Duodenal mucosa (tissue), 2 donors: ENCODE data around the gene VEPH1.

ENCODE experiments used
- H3K27ac ChIP-seq: one replicate; pipeline ENCODE4 v1.7.0; 2013; ENCODE audit warnings: low read depth, low read length
- H3K27me3 ChIP-seq, 2 donors: one replicate each; pipeline ENCODE4 v1.7.0; 2013; ENCODE audit warnings: low read length in 2 of 2, control low read depth in 1 of 2; ENCODE audit not compliant: insufficient read depth in 2 of 2, control insufficient read depth in 1 of 2
- H3K36me3 ChIP-seq, 2 donors: one replicate each; pipeline ENCODE4 v1.7.0; 2013; ENCODE audit warnings: low read length in 2 of 2, control low read depth in 1 of 2; ENCODE audit not compliant: insufficient read depth in 2 of 2, control insufficient read depth in 1 of 2
- H3K4me1 ChIP-seq, 2 donors: one replicate each; pipeline ENCODE4 v1.7.0; 2013; ENCODE audit warnings: low read length in 2 of 2, control low read depth in 1 of 2; ENCODE audit not compliant: insufficient read depth in 2 of 2, control insufficient read depth in 1 of 2
- H3K4me3 ChIP-seq, 2 donors: one replicate each; pipeline ENCODE4 v1.7.0; 2013; ENCODE audit warnings: low read length in 2 of 2, low read depth in 1 of 2
- H3K9ac ChIP-seq, 2 donors: one replicate each; pipeline ENCODE4 v1.7.0; 2013; ENCODE audit warnings: low read length in 2 of 2, low read depth in 1 of 2
- H3K9me3 ChIP-seq, 2 donors: one replicate each; pipeline ENCODE4 v1.7.0; 2013; ENCODE audit warnings: low read length in 2 of 2, control low read depth in 1 of 2; ENCODE audit not compliant: control insufficient read depth in 1 of 2

VEPH1 gene

DNA sequence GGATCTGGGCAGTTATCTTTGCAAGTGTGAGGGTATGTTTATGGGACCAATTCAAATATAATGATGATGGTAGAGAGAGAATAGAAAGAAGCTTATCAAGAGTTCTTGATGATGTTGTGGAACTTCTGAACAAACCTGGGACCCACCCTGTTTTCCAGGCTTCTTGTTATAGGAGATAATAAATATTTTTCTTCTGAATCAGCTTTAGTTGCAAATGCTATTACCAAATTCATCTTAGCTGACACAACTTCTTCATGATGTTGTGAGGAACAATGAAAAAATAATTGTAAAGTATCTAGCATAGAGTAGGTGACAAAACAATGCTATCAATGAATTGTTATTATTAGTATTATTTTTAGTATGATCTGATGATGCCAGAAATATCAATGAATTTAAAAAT lies 110.1 kb downstream of the VEPH1 start:
- Histone ChIP-seq H3K9ac (no peak overlapping the region), H3K9me3 (no peaks in the 10 kb centered on the region), H3K4me3 (no peak overlapping the region), H3K27me3 (no peaks in the 10 kb centered on the region), H3K36me3 (no peaks in the 10 kb centered on the region), H3K27ac (no peak overlapping the region), H3K4me1 (no peaks in the 10 kb centered on the region)

DNA sequence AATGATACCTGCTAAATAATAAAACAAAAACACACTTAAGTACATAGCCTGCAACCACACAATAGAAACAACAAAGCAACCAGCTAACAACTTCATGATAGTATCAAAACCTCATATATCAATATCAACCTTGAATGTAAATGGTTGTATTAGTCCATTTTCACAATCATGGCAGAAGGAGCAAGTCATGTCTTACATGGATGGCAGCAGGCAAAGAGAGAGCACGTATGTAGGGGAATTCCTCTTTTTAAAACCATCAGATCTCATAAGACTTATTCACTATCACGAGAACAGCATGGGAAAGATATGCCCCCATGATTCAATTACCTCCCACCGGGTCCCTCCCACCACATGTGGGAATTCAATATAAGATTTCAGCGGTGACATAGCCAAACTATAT lies 111.1 kb downstream of the VEPH1 start:
- Histone ChIP-seq H3K4me3 (no peak overlapping the region), H3K36me3 (no peaks in the 10 kb centered on the region), H3K4me1 (no peaks in the 10 kb centered on the region), H3K27ac (no peak overlapping the region), H3K9me3 (no peaks in the 10 kb centered on the region), H3K9ac (no peak overlapping the region), H3K27me3 (no peaks in the 10 kb centered on the region)

DNA sequence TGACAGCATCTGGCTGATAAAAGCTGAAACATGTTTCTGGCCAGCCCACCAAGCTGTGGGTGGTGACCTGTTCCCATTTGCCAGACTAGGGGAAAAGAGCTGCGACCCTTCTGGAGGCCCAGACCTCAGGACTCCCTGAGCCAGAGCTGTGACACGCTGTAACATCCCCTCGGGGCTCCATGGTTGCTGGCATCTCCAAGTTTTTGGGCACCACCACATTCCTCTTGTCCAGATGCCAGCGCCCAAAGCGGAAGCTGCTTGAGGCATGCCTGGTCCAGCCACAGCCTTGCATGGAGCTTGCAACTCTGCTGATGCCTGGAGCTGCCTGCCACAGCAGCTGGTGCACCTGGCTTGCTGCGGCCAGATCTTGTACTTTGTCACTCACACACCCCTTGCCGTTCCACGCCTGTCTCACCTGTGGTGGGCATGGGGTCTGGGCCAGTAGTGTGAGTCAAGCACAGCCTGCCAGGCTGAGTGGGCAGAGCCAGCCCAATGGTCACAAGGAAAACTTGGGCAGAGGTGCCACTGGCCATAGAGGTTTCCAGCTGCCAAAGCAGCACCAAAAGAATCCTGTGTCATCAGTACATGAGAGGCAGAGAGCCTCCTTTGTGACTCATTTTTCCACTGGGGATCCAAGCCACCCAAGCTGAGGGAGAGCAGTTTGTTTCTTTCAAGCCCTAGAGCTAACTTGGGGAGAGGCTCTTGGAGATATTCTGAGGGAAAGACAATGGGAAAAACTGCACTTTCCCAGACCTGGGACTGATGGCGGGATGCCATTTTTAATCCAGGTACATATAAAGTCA lies 112.3 kb downstream of the VEPH1 start:
- no peaks in the 10 kb centered on the region for H3K9me3 ChIP-seq
- H3K27ac ChIP-seq = no peak overlapping the region
- H3K9ac ChIP-seq = no peak overlapping the region
- no peak overlapping the region for H3K4me3 ChIP-seq
- H3K4me1 ChIP-seq = no peaks in the 10 kb centered on the region
- H3K27me3 ChIP-seq = no peaks in the 10 kb centered on the region
- H3K36me3 ChIP-seq = no peaks in the 10 kb centered on the region

DNA sequence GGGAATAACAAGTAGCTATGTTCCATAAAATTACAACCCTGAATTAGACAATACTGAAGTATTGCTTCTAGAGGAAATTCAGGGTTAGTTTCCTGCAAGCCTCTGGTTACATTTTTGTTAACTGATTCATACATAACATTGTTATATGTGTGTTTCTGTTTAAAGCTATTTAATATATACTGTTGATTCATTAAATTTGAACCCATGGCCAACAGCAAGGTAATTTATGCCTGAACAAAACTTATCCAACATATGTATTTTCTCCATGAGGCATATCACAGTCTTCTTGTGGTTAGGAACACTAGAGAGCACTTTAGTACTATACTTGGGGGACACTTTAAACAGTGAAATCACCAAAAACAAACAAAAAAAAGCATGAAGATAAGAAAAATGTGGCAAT lies 114.2 kb downstream of the VEPH1 start:
- Histone ChIP-seq H3K4me1 (no peaks in the 10 kb centered on the region), H3K9ac (no peak overlapping the region), H3K27ac (no peak overlapping the region), H3K9me3 (no peaks in the 10 kb centered on the region), H3K4me3 (no peak overlapping the region), H3K27me3 (no peaks in the 10 kb centered on the region), H3K36me3 (no peaks in the 10 kb centered on the region)

DNA sequence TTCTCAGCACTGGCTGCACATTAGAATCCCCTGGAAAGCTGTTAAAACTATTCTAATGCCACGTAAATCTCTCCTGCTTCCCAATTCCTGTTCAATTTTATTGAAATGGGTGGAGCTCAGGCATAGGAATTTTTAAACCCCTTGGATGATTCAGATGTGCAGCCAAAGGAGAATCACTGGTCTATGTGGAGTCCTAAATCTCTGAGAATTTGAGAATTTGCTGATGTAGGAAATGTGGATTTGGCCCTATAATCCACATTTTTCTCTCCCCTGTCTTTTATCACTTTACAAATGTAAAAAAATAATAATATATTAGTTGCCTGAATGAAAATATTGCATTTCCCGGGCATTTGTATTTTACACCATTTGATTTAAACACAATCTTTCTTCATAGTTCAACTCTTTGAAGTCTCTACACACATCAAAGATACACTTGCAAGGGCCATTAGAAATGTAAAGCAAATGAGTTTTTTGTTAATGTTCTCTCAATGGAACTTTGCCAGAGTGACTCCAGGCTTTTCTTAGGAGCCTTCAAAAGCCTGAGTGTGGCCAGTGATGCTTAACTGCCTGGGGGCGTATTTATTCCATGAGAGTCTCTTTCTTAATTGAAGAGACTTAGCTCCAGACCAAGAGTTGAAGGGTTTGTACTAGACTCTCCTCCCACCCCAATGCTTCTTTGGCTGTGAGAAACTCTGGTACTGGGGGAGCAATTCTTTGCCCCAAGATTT lies 115.3 kb downstream of the VEPH1 start:
- Histone ChIP-seq H3K27me3 (no peaks in the 10 kb centered on the region), H3K9ac (no peak overlapping the region), H3K4me3 (no peak overlapping the region), H3K9me3 (no peaks in the 10 kb centered on the region), H3K4me1 (no peaks in the 10 kb centered on the region), H3K36me3 (no peaks in the 10 kb centered on the region), H3K27ac (no peak overlapping the region)

DNA sequence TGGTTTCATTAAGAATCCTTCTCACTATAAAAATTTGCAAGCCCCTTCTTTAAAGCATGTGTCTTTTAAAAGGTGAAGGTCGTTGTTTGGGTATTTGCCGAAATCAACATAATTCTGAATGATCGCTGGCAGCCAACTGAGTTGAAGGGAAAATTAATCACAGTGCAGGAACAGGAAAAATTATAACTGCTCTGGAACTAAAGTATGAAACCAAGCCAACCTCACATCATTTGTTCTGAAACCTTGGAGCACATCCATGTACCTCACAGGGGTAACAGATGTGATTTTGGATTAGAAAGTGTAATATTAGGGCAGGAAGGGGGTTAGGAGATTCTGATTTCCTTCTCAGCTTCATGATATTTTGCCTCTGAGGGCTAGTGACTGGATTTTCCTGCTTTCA lies 118.7 kb downstream of the VEPH1 start:
- no peak overlapping the region for H3K9ac ChIP-seq
- no peak overlapping the region for H3K27ac ChIP-seq
- H3K9me3 ChIP-seq = no peaks in the 10 kb centered on the region
- no peaks in the 10 kb centered on the region for H3K36me3 ChIP-seq
- no peak overlapping the region for H3K4me3 ChIP-seq
- no peaks in the 10 kb centered on the region for H3K4me1 ChIP-seq
- H3K27me3 ChIP-seq = no peaks in the 10 kb centered on the region

DNA sequence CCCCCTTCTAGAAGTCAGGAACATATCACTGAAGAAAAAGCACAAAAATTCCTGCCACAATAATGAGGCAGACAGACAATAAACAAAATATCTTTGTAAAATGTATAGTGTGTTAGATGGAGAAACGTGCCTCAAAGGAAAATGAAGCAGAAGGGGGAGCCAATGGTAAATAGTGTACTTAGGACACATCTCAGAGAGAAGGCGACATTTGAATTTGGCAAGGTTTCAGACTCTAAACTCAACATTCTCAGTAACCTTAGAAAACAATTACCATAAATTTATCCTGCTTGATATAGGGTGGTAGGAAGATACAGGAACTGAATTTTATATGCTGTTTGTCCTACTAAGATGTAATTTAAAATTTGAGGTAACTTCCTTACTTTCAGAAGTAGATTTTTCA lies 119.2 kb downstream of the VEPH1 start:
- Histone ChIP-seq H3K27ac (no peak overlapping the region), H3K27me3 (no peaks in the 10 kb centered on the region), H3K9me3 (no peaks in the 10 kb centered on the region), H3K36me3 (no peaks in the 10 kb centered on the region), H3K4me1 (no peaks in the 10 kb centered on the region), H3K9ac (no peak overlapping the region), H3K4me3 (no peak overlapping the region)

DNA sequence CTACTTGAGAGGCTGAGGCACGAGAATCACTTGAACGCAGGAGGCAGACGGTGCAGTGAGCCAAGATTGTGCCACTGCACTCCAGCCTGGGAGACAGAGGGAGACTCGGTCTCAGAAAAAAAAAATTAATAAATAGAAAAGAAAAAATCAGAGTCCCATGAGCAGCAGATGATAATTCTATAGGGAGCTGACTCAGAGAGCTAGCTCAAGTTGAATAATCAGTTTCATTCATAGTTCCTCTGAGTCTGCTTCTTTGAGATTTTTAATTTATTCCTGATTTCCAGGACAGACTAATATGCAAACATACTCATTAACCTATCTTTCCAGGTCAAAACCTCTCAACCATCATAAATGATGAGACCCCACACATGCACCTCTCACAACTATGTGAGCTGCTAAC lies 121.6 kb downstream of the VEPH1 start:
- Histone ChIP-seq H3K27ac (no peak overlapping the region), H3K4me1 (no peaks in the 10 kb centered on the region), H3K27me3 (no peaks in the 10 kb centered on the region), H3K36me3 (no peaks in the 10 kb centered on the region), H3K9ac (no peak overlapping the region), H3K9me3 (no peaks in the 10 kb centered on the region), H3K4me3 (no peak overlapping the region)

DNA sequence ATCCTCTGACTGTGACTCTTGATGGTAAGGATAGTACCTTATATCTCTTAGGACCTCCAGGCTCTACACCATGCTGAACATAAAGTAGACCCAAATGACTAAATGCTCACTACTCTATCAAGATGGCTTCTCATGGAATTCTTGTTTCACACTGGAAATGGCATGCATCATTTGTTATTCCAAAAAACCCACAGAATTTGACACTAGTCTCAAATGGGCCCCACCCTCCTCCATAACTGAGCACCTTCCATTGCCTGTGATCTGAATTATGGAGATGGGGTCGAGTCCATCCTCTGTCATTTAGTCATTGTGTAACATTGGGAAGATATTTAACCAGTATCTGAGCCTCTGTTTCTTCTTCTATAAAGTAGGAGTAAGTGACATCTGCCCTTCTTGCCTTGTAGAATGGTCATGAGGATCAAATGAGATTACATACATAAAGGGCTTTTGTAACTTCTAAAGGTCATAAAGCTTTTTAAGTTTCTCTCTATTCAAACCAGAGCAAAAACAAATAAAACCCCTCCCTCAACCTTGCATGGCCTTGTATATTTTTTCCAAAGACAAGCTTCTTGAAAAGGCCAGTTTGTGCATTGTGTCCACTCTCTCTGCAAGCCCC lies 123.6 kb downstream of the VEPH1 start:
- no peaks in the 10 kb centered on the region for H3K36me3 ChIP-seq
- no peak overlapping the region for H3K9ac ChIP-seq
- no peaks in the 10 kb centered on the region for H3K27me3 ChIP-seq

DNA sequence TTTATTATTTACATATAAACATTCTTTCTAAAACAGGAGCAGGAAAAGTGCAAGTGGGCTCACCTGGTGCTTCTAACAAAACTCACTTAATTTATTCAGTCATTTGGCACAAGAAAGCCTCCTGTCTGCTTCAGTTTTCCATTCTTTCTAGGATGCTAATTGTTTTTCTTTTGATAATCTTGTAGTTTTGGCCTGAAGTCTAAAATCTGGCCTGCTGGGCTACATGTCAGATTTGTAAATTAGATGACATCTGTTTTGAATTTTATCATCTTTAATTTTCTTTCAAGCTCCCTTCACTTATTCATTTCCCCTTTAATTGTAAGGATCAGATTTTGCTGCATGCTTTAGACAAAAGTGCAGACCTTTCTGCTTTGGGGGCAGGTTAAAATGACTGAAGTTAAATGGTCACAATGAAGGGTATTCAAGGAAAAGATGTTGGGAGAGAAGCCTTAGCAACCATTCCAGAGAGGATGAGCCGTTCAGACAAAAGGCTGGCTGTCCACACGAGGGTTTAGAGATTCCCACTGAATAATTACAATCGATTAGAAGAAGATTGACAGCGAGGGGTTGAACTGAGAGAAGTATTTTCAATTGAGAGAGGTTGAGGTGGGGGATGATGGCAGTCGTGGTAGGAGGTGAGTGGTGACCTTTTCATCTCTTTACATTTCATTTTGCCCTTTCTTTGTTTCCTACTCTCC lies 126.5 kb downstream of the VEPH1 start:
- Histone ChIP-seq H3K4me3 (no peak overlapping the region), H3K27me3 (no peaks in the 10 kb centered on the region), H3K36me3 (no peaks in the 10 kb centered on the region), H3K9me3 (no peaks in the 10 kb centered on the region), H3K4me1 (no peaks in the 10 kb centered on the region), H3K9ac (no peak overlapping the region), H3K27ac (no peak overlapping the region)

More for the DNA sequence above, 123.6 kb downstream of the VEPH1 start:
- H3K9me3 ChIP-seq = no peaks in the 10 kb centered on the region
- no peak overlapping the region for H3K27ac ChIP-seq
- no peaks in the 10 kb centered on the region for H3K4me1 ChIP-seq
- no peak overlapping the region for H3K4me3 ChIP-seq
